PC-9 (cell line): Measurements from ENCODE around the gene IFITM5. TPM values are rescaled to one million over a fixed set of nuclear protein-coding genes. Genes with fewer than 3 reads are reported as not detected.

ENCODE experiments used
- BruUV-seq: library from RNA; stranded (reverse); fragments of 400-500 nt; replicated peaks from 2 replicates; lab custom pipeline; 2021; lab: Mats Ljungman, UMichigan
- CTCF ChIA-PET: fragments of 300-600 bp; sonication (Branson Sonifier 250); formaldehyde crosslinking; loops from one replicate; lab custom pipeline; 2022; ENCODE audit warnings: antibody characterized with exemption; lab: Charles Lee
- POLR2A ChIA-PET: fragments of 300-600 bp; sonication (Branson Sonifier 250); formaldehyde crosslinking; loops from one replicate; lab custom pipeline; 2022; ENCODE audit warnings: antibody characterized with exemption; ENCODE audit not compliant: unreplicated experiment; lab: Charles Lee
- DNase-seq, 2 experiments: peaks; one replicate each; pipeline versions ENCODE4 v3.0.0 to v3.0.0-alpha.2; 2015 to 2022; ENCODE audit warnings: mixed read lengths in 1 of 2
- H2AFZ ChIP-seq: fragments of 200-600 bp; sonication (generic); 2 replicates; pipeline ENCODE4 v1.8.1; 2017; ENCODE audit warnings: antibody characterized with exemption
- H3F3A ChIP-seq: fragments of 200-600 bp; sonication (generic); 2 replicates; pipeline ENCODE4 v1.8.1; 2017; ENCODE audit warnings: antibody characterized with exemption, mild to moderate bottlenecking, low read depth; ENCODE audit not compliant: insufficient read depth
- H3K27ac ChIP-seq: fragments of 200-600 bp; sonication (generic); 2 replicates; pipeline ENCODE4 v1.6.1; 2016; ENCODE audit warnings: mixed run types
- H3K27me3 ChIP-seq: fragments of 200-600 bp; sonication (generic); 2 replicates; pipeline ENCODE4 v1.6.1; 2016; ENCODE audit warnings: low read depth, mixed run types; ENCODE audit not compliant: insufficient read depth
- H3K36me3 ChIP-seq: fragments of 200-600 bp; sonication (generic); 2 replicates; pipeline ENCODE4 v1.6.1; 2016; ENCODE audit warnings: low read depth, mixed run types
- H3K4me1 ChIP-seq: fragments of 200-600 bp; sonication (generic); replicated peaks from 2 replicates; pipeline ENCODE4 v1.6.1; 2016; ENCODE audit warnings: mixed run types; ENCODE audit not compliant: insufficient read depth
- H3K4me2 ChIP-seq: fragments of 200-600 bp; sonication (generic); 2 replicates; pipeline ENCODE4 v1.6.1; 2017; ENCODE audit warnings: mixed run types
- H3K4me3 ChIP-seq: fragments of 200-600 bp; sonication (generic); 2 replicates; pipeline ENCODE4 v1.6.1; 2016; ENCODE audit warnings: mixed run types
- H3K79me2 ChIP-seq: fragments of 200-600 bp; sonication (generic); 2 replicates; pipeline ENCODE4 v1.6.1; 2017; ENCODE audit warnings: low read depth, mixed run types
- H3K9me2 ChIP-seq: fragments of 200-600 bp; sonication (generic); 2 replicates; pipeline ENCODE4 v1.8.1; 2017; ENCODE audit warnings: mild to moderate bottlenecking; ENCODE audit not compliant: insufficient read depth
- H3K9me3 ChIP-seq: fragments of 200-600 bp; sonication (generic); 2 replicates; pipeline ENCODE4 v1.8.1; 2016; ENCODE audit warnings: low read depth; ENCODE audit not compliant: insufficient read depth
- H4K20me1 ChIP-seq: fragments of 200-600 bp; sonication (generic); 2 replicates; pipeline ENCODE4 v1.8.1; 2017; ENCODE audit not compliant: insufficient read depth
- EZH2 ChIP-seq: fragments of 200-600 bp; sonication (generic); IDR thresholded peaks from 2 replicates; pipeline ENCODE4 v1.8.0; 2017; ENCODE audit warnings: antibody characterized with exemption, low read depth
- intact Hi-C: fragments of 100-400 bp; cut with micrococcal nuclease; formaldehyde crosslinking; loops from one replicate; pipeline ENCODE4 v1.10.0; 2022; ENCODE audit not compliant: unreplicated experiment
- total RNA-seq: library from RNA; stranded (reverse); gene quantifications from 2 replicates; pipeline ENCODE4 v1.2.3, GENCODE V29; 2021
- TF ChIP-seq, protein P1 (sequence below): fragments of 200-600 bp; sonication (generic); conservative IDR thresholded peaks from 2 replicates; pipeline ENCODE4 v1.6.1; 2017; ENCODE audit warnings: mixed run types, antibody characterized with exemption, mild to moderate bottlenecking, moderate library complexity

IFITM5 gene
- total RNA-seq, 1 experiment from 2014 or later: not detected

GRCh38 chr11:255176-255575, 44.1 kb downstream of the IFITM5 start:
- Histone ChIP-seq H3K36me3 (no peaks in the 10 kb centered on the region), H3K27me3 (no peaks in the 10 kb centered on the region), H3K9me2 (no peaks in the 10 kb centered on the region), H3K9me3 (no peaks in the 10 kb centered on the region), H3K4me1 (no peaks in the 10 kb centered on the region), H3K4me2 (no peak overlapping the region), H3K4me3 (no peak overlapping the region), H3K27ac (no peak overlapping the region), H3K79me2 (no peaks in the 10 kb centered on the region), H4K20me1 (no peaks in the 10 kb centered on the region), H2AFZ (no peak overlapping the region), H3F3A (0 out of 2 replicates have a peak, but pooled peaks cover 5% of the 10 kb centered on the region)
- no peak for DNase-seq
- ChIA-PET CTCF (no interaction called here), POLR2A (no interaction called here)
- TF ChIP-seq EZH2: no peak
- TF ChIP-seq, protein P1, sequence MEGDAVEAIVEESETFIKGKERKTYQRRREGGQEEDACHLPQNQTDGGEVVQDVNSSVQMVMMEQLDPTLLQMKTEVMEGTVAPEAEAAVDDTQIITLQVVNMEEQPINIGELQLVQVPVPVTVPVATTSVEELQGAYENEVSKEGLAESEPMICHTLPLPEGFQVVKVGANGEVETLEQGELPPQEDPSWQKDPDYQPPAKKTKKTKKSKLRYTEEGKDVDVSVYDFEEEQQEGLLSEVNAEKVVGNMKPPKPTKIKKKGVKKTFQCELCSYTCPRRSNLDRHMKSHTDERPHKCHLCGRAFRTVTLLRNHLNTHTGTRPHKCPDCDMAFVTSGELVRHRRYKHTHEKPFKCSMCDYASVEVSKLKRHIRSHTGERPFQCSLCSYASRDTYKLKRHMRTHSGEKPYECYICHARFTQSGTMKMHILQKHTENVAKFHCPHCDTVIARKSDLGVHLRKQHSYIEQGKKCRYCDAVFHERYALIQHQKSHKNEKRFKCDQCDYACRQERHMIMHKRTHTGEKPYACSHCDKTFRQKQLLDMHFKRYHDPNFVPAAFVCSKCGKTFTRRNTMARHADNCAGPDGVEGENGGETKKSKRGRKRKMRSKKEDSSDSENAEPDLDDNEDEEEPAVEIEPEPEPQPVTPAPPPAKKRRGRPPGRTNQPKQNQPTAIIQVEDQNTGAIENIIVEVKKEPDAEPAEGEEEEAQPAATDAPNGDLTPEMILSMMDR: no peak
- no TSS peak for BruUV-seq
- intact Hi-C loops: no loop called here

- Histone ChIP-seq H3K4me3 (no peak overlapping the region), H2AFZ (no peak overlapping the region), H3K27ac (no peak overlapping the region), H4K20me1 (no peaks in the 10 kb centered on the region), H3K79me2 (no peaks in the 10 kb centered on the region), H3K9me2 (no peaks in the 10 kb centered on the region), H3K4me1 (no peaks in the 10 kb centered on the region), H3K36me3 (no peaks in the 10 kb centered on the region), H3F3A (0 out of 2 replicates have a peak, but pooled peaks cover 5% of the 10 kb centered on the region), H3K9me3 (no peaks in the 10 kb centered on the region), H3K4me2 (no peak overlapping the region), H3K27me3 (no peaks in the 10 kb centered on the region)
- TF ChIP-seq EZH2: no peak
- TF ChIP-seq, protein P1: no peak
- DNase-seq: no peak
- CTCF ChIA-PET: no interaction called here
- intact Hi-C loops: no loop called here
- no TSS peak for BruUV-seq
- POLR2A ChIA-PET: interaction anchor here (0.7 kb wide), 1 partner anchor 102 kb away, joined by 6 read pairs; no protein-coding TSS in a partner anchor
These were observed 45.4 kb downstream of the IFITM5 start for GRCh38 chr11:253886-254270.

- Histone ChIP-seq H3K4me1 (no peaks in the 10 kb centered on the region), H2AFZ (no peak overlapping the region), H3K27ac (no peak overlapping the region), H4K20me1 (no peaks in the 10 kb centered on the region), H3F3A (0 out of 2 replicates have a peak, but pooled peaks cover 5% of the 10 kb centered on the region), H3K4me3 (no peak overlapping the region), H3K79me2 (no peaks in the 10 kb centered on the region), H3K27me3 (no peaks in the 10 kb centered on the region), H3K36me3 (no peaks in the 10 kb centered on the region), H3K9me2 (no peaks in the 10 kb centered on the region), H3K9me3 (no peaks in the 10 kb centered on the region), H3K4me2 (no peak overlapping the region)
- intact Hi-C loops: no loop called here
- ChIA-PET POLR2A (no interaction called here), CTCF (no interaction called here)
- no peak for DNase-seq
- BruUV-seq: no TSS peak
- TF ChIP-seq EZH2: no peak
- TF ChIP-seq, protein P1: no peak
These were observed 46.0 kb downstream of the IFITM5 start for GRCh38 chr11:253160-253885.
